NCI-H226 (cell line): ENCODE data around the gene SH3PXD2A.
A peak's percentile ranks its signal among the peaks of the same experiment; 100 is the strongest.
"Not testable (repeated sequence)": the region's sequence is repeated elsewhere in the genome, so short reads cannot be mapped to it uniquely, and the experiment has no call there.

ENCODE experiments used
- DNase-seq: peaks from one replicate; pipeline ENCODE4 v3.0.0-alpha.2; 2015

SH3PXD2A gene

GRCh38 chr10:103673606-103674005 is 181.8 kb downstream of the SH3PXD2A start:
- no peak for DNase-seq

- DNase-seq = no peak
Measured at GRCh38 chr10:103672345-103672744, 183.0 kb downstream of the SH3PXD2A start.

- DNase-seq = no peak
Measured at GRCh38 chr10:103671126-103671895, 184.1 kb downstream of the SH3PXD2A start.

DNA sequence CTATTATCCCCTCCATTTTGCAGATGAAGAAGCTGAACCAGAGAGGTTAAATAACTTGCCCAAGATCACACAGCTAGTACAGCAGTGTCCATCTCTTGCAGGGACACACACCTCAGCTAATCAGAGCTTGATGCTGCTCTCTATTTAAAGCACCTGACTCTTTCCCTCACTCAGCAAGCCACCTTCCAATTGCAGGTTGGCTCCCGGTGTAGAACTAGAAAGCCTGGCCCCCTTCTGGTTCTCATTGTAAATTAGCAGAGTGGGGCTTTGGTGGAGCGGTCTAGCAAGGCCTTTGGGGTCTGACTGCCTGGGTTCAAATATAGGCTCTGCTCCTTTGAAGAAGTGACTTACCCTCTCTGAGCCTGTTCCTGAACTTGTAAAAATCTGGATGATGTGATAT is 185.4 kb downstream of the SH3PXD2A start:
- no peak for DNase-seq

- no peak for DNase-seq
Measured at GRCh38 chr10:103669243-103669929, 186.0 kb downstream of the SH3PXD2A start.

DNA sequence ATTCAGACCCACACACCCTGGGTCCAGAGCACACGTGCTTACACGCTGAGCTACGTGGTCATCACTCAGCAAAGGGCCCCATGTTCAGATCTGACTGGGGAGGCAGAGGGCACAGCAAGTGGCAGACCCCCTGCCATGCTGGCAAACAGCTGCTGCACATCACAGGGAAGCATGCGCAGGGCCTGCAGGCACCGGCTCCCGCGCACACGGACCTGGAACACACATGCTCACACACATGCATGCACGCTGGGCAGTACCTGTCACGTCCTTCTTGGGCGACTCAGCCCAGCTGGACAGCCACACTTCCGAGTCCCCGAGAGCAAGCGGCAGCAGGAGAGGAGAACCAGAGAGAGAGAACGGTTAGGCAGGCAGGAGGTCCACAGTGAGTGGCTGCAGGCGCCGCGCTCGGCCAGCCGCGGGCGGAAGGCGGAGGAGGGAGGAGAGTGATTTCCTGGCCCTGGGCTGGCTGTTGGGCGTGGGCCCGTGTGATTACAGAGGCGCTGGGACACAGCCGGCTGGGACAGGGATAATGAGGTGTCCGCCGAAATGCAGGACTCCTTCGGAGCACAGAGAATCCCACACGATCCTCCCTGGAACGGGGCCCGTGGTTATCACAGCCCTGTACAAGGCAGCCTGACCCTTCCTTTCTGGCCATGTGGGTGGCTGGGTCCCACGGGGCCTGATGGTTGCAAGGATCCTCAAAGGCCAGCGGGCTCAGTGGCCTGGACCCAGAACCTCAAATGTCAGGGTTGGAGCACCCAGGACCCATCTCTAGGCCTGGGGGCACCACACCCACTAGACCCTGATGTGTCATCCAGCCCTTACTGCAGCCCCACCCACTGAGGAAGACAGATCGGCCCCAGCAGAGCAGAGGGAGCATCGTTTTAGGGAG is 186.8 kb downstream of the SH3PXD2A start:
- peak; percentile 45 for DNase-seq

- DNase-seq = no peak
Measured at GRCh38 chr10:103667356-103667755, 188.0 kb downstream of the SH3PXD2A start.

- no peak for DNase-seq
Measured at GRCh38 chr10:103666762-103667150, 188.6 kb downstream of the SH3PXD2A start.

GRCh38 chr10:103666087-103666761 is 189.2 kb downstream of the SH3PXD2A start:
- DNase-seq = no peak

- DNase-seq = no peak
Measured at GRCh38 chr10:103665162-103665889, 190.1 kb downstream of the SH3PXD2A start.

GRCh38 chr10:103663802-103664201 is 191.6 kb downstream of the SH3PXD2A start:
- DNase-seq = no peak

DNA sequence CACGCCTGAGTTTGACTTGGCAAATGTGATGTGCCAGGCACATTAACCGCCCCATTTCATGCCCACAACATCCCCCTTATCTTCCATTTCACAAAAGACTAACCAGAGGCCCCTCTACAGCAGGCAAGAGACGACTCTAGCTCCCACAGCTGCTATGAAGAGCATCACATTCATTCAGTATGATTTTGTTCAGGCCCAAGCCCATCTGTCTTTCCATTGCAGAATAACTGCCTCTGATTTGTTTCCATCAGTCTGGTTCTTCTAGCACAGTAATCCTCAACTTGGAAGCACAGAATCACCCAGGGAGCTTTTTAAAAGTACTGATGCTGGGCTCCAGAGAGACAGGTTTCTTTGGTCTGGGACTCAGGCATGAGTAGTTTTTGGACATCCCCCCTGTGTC is 192.1 kb downstream of the SH3PXD2A start:
- DNase-seq = no peak

GRCh38 chr10:103662704-103663103 is 192.7 kb downstream of the SH3PXD2A start:
- not testable (repeated sequence) for DNase-seq

GRCh38 chr10:103661198-103661950 is 194.0 kb downstream of the SH3PXD2A start:
- DNase-seq = peak; percentile 80

DNA sequence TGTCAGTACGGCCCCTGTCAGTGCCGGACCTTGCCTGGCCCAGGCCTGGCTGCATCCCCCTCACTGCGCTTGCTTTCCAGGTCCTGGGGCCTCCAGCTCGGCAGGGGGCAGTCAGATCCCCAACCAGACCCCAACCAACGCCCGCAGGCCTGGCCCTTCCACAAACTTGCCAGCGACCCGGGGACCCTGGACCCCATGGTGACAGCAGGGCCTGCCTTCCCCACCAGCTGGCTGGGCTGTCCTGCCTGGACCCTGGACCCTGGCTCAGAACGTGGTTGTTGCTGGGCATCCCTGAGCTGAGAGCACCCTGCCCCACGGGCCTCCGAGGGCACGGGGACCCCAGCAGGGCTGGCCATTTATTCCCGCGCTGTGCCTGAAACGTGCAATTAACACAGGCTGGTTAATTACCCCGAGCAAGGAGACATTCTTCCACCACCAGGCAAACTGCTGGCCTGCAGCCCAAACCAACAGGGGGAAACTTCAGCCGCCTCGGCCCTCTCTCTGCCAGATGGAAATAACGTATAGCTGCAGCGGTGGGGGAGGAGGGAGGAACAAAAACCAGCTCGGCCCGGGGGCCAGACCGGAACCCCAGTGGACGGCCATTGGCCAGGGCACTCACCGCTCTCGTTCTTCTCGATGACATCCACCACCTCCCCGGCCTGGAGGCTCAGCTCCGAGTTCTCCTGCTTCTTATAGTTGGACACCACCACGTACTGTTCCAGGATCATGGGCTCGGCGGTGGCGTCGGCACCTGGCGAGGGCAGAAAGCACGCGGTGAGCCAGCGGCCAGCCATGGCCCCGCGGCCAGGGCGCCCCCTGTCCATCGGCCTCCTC is 194.8 kb downstream of the SH3PXD2A start:
- peak; percentile 52 for DNase-seq

DNA sequence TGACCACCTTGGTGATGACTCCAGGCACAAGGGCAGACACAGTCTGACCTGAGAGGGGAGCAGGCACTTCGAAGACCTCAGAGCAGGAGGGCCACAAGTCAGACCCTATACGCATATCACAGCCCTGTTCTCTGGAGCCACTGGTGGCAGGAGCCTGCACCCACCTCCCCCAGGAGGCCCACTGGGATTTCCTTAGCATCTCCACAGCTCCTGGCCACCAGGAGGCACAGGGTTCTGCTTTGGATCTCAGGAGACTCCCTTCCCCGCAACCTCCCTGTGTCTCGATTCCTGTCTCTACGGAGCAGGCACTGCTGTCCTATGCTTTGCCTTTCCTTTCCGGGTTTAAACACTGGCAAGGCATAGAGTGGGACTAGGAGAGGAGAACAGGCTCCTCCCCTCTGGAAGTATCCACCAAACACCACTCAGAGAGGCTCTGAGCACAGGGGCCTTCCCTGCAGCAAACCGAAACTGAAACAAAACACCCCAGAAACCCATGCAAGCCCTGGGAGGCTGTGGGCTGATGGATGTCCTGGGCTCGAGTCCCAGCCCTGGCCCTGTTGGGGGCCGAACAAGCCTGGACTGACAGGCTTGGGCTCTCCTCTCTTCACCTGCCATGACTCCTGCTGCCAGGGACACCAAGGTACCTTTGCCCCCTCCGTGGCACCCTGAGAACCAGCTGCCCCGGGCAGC is 195.6 kb downstream of the SH3PXD2A start:
- DNase-seq = peak; percentile 93

DNA sequence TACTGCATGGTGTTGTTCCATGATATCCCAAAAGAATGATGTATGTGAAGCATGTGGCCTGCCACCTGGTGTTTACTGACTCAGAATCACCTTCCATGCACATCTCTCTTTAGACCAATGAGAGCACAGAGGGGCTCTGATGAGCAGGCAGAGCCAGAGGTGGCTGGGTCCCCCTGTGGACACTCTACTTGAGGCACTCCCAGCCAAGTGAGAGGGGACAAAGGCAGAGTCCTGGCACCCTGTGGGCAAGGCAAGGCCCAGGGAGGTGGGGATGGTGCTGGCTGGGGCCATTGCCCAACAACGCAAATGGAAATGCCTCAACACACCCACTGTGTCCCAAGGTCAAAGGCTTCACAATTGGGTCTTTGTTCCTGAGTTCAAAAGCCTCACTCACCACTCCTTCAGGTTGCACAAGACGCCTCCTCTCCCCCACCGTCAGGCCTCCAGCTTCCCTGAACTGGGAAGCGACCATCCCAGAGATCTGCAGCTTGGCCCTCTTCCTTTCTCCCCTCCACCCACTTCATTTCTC is 197.3 kb downstream of the SH3PXD2A start:
- DNase-seq = no peak

- DNase-seq = no peak
Measured at GRCh38 chr10:103657061-103657591, 198.2 kb downstream of the SH3PXD2A start.

GRCh38 chr10:103654925-103655324 is 200.5 kb downstream of the SH3PXD2A start:
- no peak for DNase-seq
